HFF-Myc (cell line): ENCODE results near the gene TREM1.

Source experiments
- DNase-seq: peaks from one replicate; pipeline ENCODE4 v3.0.0-alpha.2; 2011; ENCODE audit warnings: low read depth; ENCODE audit errors: extremely low read depth
- H3K4me3 ChIP-seq: replicated peaks from 2 replicates; pipeline ENCODE4 v1.5.1; 2011; ENCODE audit warnings: low read depth, mild to moderate bottlenecking, control low read depth, low read length
- TF ChIP-seq, protein P1 (sequence below): IDR thresholded peaks from 2 replicates; pipeline ENCODE4 v1.5.1; 2012; ENCODE audit warnings: mild to moderate bottlenecking, low read depth, low read length, control low read depth; ENCODE audit errors: missing control alignments

TREM1 gene

DNA sequence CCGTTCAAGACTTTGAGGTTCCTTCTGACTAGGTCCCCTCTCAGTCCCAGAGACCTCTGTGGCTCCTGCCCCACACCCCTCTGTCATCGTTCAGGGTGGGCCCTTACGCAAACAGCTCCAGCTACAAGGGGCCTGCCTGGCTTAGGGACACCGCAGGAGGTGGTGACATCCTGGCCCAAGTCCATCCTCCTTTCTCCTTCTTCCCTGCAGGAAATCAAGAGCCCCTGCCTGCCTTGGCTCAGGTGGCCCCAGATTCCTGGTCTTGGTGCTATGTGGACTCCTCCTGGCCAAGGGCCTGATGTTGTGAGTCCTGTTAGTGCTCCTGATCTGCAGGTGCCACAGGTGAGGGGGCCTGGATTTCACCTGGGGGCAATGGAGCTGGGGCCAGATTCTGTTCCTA is 50.2 kb downstream of the TREM1 start:
- TF ChIP-seq, protein P1, sequence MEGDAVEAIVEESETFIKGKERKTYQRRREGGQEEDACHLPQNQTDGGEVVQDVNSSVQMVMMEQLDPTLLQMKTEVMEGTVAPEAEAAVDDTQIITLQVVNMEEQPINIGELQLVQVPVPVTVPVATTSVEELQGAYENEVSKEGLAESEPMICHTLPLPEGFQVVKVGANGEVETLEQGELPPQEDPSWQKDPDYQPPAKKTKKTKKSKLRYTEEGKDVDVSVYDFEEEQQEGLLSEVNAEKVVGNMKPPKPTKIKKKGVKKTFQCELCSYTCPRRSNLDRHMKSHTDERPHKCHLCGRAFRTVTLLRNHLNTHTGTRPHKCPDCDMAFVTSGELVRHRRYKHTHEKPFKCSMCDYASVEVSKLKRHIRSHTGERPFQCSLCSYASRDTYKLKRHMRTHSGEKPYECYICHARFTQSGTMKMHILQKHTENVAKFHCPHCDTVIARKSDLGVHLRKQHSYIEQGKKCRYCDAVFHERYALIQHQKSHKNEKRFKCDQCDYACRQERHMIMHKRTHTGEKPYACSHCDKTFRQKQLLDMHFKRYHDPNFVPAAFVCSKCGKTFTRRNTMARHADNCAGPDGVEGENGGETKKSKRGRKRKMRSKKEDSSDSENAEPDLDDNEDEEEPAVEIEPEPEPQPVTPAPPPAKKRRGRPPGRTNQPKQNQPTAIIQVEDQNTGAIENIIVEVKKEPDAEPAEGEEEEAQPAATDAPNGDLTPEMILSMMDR = no peak
- DNase-seq = no peak
- no peak overlapping the region for H3K4me3 ChIP-seq

- TF ChIP-seq, protein P1 = no peak
- no peak overlapping the region for H3K4me3 ChIP-seq
- no peak for DNase-seq
These were observed 53.8 kb downstream of the TREM1 start for GRCh38 chr6:41232667-41233066.

DNA sequence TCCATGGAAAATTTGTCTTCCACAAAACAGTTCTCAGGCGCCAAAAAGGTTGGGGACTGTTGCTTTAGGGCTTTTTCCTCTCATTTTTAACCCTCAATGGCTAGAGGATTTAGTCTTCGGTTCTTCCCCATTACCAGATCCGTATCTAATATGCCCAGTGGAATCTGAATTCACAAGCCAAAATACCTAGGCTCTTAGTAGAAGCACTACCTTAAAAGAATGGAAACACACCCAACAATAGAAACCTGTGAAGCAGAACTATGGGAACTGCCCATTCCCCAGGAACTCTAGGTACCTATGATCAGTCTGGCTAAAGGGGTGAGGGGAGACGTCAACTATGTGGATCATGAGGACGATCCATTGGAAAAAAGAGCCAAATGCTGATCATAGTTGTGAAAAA is 55.2 kb downstream of the TREM1 start:
- H3K4me3 ChIP-seq = no peak overlapping the region
- TF ChIP-seq, protein P1 = no peak

DNA sequence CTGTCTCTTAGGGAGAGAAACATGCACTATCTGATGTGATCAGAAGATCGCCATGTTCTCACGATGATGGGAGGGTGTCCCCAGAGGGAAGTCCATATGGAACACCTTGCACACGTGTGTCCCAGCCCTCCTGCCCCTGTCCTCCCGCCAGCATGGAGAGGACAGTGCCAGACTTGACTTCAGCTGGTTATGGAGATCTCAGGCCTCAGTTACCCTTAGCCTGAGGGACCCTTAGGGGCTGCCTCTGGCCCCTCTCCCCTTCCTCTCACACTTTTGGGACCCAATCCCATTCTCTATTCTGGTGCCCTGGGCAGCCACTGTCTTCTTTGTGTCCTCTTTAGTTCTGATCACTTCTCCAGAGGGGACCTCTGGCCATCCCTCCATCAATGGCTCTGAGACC is 56.8 kb downstream of the TREM1 start:
- TF ChIP-seq, protein P1 = no peak

More for the DNA sequence above, 55.2 kb downstream of the TREM1 start:
- DNase-seq = no peak

DNA sequence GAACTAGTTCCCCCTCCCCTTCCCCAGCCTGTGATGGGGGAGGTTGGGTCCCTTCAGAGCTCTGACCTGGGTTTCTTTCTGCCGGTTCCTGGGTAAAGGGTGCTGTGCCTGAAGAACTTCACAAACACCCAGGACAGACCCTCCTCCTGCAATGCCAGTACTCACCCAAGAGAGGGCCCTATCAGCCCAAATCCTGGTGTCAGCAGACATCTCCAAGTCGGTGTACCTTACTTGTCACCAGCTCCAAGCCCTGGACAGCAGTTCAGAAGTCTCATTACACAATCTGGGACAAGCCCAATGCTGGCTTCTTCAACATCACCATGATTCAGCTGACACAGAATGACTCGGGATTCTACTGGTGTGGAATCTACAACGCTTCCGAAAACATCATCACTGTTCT is 57.9 kb downstream of the TREM1 start:
- no peak overlapping the region for H3K4me3 ChIP-seq
- DNase-seq = no peak
- TF ChIP-seq, protein P1 = no peak

More for the DNA sequence above, 56.8 kb downstream of the TREM1 start:
- H3K4me3 ChIP-seq = no peak overlapping the region
- no peak for DNase-seq

GRCh38 chr6:41228096-41228495 is 58.4 kb downstream of the TREM1 start, which contains the start of gene TREML4:
Gene TREML4, plus strand, starts transcription at chr6:41228349. Its CDS starts 79 bp downstream, at chr6:41228428.
- DNase-seq = no peak

More at GRCh38 chr6:41228096-41228495, 58.4 kb downstream of the TREM1 start, which contains the start of gene TREML4:
- no peak within 1 kb of the TSS for H3K4me3 ChIP-seq
- TF ChIP-seq, protein P1 = no peak
